HG02870 (cell line): Measurements from ENCODE around the gene ABHD17C.

Experiments used
- ATAC-seq: cut with Tn5 transposase; IDR thresholded peaks from one replicate; pipeline ENCODE4 v1.9.1; 2021; ENCODE audit warnings: mild to moderate bottlenecking, moderate library complexity; ENCODE audit not compliant: unreplicated experiment

ABHD17C gene

DNA sequence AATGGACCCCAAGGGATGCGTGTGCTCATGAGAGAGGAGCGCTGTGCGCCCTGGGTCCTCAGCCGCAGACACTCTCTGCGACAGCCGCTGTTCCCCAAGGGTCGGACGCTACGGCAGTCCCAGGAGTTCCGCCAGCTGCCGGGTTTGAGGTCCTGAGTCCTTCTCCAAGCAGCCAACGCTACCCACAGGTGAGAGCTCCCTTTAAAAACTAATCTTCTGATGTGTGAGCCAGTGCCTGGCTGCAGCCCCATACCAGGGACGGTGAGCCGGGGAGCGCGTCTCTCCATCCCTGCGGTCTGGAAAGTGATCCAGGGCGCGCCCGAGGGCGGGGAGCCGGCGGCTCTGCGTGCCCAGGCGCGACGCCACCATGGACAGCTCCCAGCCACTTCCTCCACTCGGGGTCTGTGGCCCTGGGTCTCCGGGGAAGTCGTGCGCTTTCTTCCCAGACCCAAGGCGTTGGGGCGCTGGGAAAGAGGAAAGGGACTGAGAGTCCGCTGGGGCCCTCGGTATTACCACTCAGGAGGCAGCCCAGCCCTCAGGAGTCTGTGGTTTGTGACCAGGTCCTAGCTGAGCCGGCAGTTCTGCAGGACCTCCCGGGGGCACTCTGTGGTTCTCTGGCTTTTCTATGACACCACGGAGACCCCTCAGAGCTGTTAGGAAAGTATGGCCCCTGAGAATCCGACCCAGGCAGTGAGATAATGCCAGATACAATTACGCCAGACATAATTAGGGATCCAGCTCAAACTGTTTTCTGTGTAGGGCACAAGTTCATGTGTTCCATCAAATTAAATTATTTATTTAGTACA, 85.5 kb downstream of the ABHD17C start:
- no peak for ATAC-seq

- no peak for ATAC-seq
Observed at GRCh38 chr15:80783260-80783659, 88.2 kb downstream of the ABHD17C start.

GRCh38 chr15:80785335-80785734, 90.2 kb downstream of the ABHD17C start:
- ATAC-seq: no peak

- ATAC-seq: no peak
Observed at GRCh38 chr15:80785811-80786354, 90.8 kb downstream of the ABHD17C start.

GRCh38 chr15:80787316-80787715, 92.2 kb downstream of the ABHD17C start:
- no peak for ATAC-seq

GRCh38 chr15:80788536-80788935, 93.4 kb downstream of the ABHD17C start:
- no peak for ATAC-seq

DNA sequence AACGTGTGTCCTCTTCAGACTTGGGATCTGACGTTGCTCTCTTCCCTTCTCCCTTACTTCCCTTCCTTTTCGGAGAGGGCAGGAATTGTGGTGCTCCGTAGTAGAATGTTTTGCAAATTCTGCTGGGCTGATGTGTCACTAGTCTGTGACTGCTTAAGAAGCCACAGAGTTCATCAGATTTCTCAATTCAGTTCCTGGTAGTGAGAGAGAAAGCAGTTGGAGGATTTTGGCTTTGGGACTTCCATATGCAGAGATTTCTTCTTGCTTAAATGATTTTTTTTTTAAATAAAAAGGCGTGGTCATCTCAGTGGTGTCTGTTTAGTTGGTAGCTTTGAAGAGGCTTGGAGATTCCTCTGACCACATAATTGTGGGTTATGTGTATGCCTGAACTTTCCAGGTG, 94.2 kb downstream of the ABHD17C start:
- ATAC-seq: no peak

- ATAC-seq: no peak
Observed at GRCh38 chr15:80789796-80790195, 94.7 kb downstream of the ABHD17C start.

DNA sequence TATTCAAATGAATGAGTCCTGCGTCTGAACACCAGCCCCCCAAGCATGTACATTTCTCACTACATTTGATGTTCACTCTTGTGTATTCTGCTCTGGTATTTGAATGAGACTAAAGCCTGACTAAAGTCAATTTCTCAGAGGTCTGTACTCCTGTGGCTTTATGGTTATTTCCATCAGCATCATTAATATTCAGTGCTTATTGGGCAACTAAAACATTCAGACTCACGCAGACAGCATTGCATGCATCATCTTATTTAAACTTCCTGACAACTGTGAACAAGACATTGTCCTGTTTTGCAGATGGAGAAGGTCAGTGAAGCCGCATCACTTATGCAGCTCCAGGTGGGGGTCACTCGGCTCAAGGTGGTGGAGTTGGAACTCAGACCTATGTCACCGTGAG, 95.1 kb downstream of the ABHD17C start:
- ATAC-seq: no peak

GRCh38 chr15:80791004-80791403, 95.9 kb downstream of the ABHD17C start:
- ATAC-seq: no peak

DNA sequence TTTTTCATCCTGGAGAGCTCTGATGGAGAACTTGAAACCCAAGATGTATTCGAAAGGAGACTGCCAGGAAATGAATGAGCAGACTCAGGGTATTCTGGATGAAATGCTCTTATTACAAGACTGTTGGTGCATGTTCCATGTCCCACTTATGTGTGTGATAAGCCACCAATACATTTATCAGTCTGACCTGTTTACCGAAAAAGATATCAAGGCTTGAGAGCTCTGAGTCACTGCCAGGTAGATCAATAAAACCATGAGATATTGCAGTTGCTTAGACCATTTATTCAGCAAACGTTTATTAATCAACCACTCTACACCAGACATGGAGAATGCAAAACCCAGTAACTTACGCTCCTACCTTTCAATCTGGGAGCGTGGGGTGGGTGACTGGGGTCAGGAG, 101.3 kb downstream of the ABHD17C start:
- ATAC-seq: no peak

DNA sequence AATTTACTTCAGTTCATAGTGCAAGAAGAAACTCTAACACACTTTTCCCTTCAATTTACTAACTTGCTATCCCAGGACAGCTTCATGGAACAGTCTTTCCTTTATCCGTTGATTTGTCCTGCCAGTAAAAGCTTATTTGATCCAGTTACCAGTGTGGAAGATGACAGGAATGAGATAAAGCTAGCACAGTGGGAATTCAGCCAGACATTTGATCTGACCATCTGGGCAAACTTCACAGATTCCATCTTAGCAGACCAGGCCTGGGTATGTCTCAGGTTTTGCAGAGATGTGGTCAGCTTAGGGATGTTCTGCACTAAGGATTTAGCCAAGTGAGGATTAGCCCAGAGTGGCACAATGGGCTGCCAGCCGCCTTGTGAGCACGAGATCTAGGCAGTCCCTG, 103.8 kb downstream of the ABHD17C start:
- ATAC-seq: no peak

DNA sequence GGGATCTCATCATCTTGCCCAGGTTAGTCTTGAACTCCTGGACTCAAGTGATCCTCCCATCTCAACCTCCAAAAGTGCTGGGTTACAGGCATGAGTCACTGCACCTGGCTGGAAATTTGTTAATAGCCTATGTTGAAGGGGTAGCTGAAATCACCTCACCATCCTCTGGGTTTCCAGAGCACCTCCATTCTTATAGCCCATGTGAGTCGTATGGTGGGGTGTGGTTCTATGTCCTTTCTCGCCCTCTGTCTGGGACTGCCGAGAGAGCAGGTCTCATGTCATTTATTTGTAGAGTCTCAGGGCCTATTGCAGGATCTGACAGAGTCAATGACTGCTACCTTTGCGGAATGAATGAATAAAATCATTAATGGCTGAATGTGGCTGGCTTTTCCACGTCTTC, 105.0 kb downstream of the ABHD17C start:
- ATAC-seq: no peak

GRCh38 chr15:80801891-80802680, 107.0 kb downstream of the ABHD17C start:
- no peak for ATAC-seq

GRCh38 chr15:80803580-80804525, 108.7 kb downstream of the ABHD17C start:
- no peak for ATAC-seq

DNA sequence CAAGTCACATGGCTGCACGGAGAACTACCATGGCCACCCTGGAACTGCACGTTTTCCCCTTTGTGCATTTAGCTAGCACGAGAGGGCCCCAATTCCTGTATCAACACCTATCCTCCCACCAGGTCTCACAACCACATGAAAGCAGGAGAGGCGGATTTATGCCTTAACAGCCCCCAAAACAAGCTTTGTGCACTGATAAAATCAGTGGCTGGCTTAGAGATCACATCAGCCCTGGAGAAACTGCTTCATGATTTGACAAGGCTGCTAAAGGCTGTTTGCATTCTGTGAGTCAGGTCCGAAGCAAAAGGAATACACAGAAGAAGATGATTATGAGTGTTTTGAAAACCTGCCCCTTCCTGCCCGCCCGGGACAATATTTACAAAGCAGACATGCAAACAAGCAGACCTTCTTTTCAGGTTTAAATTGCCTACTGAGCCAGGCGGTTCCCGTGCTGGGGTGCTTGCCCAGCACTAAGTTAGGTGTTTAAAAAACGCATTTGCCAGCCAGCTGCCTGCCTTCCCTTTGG, 109.9 kb downstream of the ABHD17C start:
- no peak for ATAC-seq
